SHP77 treated with DMSO at 0.1 percent for 48 hours (cell line): Measurements from ENCODE around the gene MRPL47.
A peak's percentile ranks its signal among the peaks of the same experiment; 100 is the strongest.
"Not testable (repeated sequence)": the region's sequence is repeated elsewhere in the genome, so short reads cannot be mapped to it uniquely, and the experiment has no call there.

Experiments
- DNase-seq: peaks from one replicate; lab custom pipeline; 2025; lab: John Stamatoyannopoulos, UW

MRPL47 gene

DNA sequence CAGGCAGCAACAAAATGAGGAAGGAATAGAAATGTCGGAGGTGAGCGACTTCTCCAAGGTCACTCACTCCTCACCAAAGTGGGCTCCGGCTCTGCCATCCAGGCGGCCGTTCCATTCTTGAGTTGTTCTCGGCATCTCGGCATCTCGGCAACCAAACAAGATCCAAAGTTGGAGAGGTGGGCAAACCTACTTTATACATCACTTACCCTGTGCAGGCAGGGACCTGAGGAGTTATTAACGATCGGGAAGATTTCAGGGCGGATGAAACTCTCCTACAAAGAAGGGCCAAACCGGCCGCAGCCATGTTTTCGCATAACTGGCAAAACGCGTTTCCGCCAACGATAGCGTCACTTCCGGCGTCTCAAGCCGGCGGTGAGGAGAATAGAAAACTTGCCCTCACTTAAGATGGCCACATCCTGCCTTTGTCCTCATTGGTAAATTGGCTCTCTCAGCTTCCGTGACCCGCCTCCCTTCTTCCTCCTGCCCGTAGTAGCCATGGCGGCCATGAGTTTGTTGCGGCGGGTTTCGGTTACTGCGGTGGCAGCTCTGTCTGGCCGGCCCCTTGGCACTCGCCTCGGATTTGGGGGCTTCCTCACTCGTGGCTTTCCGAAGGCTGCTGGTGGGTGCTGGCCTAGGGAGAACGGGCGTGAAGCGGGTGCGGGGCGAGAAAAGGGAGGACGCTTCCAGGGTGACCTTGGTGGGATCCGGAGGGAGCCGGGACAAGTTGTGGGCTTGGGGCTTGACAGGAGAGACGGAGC lies at the start of gene MRPL47, which contains the start of gene NDUFB5:
MRPL47 (minus strand) TSS at position 318 of the 758 bp plus-strand sequence; CDS start at position 304, 14 bp downstream.
NDUFB5 (plus strand) TSS at position 474 of the 758 bp plus-strand sequence; CDS start at position 496, 22 bp downstream.
- DNase-seq = peak; percentile 96

DNA sequence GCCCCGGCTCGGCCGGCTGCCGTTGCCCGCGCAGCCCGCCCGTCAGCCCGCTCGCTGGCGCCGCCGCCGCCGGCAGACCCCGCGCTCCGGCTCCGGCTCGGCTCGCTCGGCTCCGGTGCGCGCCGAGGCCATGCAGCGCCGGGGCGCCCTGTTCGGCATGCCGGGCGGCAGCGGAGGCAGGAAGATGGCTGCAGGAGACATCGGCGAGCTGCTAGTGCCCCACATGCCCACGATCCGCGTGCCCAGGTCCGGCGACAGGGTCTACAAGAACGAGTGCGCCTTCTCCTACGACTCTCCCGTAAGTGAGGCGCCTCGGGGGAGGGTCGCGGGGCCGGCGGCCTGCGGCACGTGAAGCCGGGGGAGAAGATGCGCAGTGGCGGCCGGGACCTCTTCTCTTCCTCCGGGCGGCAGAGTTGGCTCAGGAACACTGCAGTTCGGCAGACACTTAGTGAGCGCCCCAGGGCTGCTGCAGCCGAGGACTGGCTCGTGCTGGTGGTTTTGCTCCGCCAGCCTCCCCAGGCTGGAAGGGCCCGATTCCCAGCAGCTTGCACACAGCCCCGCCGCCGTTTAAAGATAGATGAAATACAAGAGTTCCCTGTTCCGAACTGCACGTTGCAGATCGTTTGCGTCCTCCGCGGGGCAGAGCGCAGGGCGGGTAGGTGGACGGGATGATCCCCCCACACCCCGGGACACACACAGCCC lies 48.8 kb upstream of the MRPL47 start:
- DNase-seq = peak; percentile 15

DNA sequence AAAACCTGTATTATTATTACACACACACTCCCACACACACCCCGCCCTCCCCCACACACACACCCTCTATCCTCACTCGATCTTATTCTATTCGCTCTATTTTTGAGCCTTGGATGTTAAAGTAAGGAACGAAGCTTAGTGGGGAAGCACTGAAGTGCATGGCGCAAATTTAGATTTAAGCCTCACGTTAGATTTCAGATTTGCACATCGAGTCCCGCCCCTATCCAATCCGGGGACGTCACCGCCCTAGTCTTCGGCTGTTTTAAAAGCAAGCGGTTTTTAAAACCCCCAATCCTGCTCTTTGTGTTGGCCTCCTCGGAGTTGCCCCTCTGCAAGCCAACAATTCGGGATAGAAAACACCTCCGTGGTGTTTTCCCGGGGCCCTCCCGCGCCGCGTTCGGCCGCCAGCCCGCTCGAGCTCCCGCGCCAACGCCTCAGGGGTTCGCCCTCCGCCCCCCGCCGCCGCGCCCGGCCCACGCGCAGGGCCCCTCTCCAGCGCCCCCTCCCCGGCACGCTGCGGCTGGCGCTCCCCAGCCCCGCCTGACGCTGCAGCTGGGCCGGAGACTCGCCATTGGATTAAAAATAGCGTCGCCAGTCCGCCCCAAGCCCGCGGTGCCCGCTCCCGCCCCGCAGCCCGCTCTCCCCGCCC lies 48.1 kb upstream of the MRPL47 start, which contains the start of gene USP13:
USP13 (plus strand) TSS at position 594 of the 649 bp plus-strand sequence. CDS start 186 bp downstream, outside the sequence.
- DNase-seq = peak; percentile 23

DNA sequence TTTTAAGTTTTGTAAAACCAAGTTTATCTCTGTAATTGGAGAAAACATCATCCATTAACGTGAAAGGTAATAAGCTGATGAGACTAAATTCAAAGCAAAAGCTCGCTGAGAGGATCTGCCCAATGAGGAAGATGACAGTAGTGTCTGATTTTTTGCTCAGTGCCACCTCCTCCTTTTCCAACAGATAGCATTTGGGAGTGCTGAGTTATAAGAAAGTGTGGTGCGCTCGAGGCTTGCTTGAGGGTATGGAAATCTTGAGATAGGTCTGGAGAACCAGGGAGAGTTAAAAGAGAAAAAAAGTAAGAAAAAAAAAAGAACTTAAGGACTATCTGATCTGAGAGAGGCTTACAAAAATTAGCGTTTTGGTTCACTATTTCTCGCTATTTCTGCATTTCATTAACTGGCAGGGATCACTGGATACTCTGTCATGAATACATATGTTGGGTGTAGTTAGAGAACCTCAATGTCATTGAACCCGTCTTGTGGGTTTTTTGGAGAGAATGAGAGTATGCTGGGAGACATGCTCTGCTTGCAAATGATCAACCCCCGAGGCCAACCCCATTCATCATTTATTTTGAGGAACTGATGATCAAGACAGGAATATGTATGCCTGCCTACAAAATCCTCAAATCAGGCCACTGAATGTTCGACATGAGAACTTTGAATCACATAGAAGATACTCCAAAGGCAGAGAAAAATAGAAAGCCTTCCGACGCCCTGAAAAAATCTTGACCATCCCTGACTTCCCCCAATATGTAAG lies 47.4 kb upstream of the MRPL47 start:
- DNase-seq = no peak

DNA sequence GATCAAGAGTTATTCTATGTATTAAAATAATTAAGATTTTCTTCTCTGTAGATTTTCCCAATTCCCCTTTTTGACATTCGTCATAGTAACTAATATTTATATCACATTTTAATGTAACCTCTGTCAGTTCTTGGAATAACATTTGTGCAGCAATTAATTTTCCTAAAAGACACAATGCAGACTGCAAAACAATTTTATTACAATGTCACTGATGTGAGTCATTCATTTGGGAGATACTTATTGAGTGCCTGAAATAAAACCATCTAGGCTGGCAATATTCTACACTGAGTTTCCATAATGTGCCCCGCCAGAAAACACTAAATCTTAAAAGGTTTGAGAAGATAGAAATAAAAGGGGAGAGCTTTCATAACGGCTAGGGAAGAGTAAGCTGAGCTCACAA lies 41.7 kb upstream of the MRPL47 start:
- no peak for DNase-seq

DNA sequence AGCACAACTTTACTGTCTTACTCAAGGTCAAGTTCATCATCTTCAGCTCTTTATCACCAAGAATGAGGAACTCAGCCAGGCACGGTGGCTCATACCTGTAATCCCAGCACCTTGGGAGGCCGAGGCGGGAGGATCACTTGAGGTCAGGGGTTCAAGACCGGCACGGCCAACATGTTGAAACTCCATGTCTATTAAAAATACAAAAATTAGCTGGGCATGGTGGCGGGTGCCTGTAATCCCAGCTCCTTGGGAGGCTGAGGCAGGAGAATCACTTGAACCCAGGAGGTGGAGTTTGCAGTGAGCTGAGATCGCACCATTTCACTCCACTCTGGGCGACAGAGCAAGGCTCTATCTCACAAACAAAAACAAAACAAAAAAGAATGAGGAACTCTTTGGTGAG lies 39.4 kb upstream of the MRPL47 start:
- not testable (repeated sequence) for DNase-seq

DNA sequence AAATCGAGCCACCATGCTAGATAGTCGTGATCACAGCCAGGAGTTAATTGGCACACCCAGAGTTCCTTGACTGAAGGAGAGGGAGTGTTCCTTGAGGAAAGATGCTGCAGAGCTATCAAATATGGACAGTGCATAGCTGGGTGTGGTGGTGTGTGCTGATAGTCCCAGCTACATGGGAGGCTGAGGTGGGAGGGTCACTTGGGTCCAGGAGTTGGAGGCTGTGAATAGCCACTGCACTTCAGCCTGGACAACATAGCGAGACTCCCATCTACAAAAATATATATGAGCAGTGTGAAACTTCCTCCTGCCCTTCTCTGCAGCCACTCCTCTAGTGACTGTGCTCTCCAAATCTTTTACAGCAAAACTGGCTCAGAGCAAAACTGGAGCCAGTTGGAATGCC lies 38.4 kb upstream of the MRPL47 start:
- no peak for DNase-seq

DNA sequence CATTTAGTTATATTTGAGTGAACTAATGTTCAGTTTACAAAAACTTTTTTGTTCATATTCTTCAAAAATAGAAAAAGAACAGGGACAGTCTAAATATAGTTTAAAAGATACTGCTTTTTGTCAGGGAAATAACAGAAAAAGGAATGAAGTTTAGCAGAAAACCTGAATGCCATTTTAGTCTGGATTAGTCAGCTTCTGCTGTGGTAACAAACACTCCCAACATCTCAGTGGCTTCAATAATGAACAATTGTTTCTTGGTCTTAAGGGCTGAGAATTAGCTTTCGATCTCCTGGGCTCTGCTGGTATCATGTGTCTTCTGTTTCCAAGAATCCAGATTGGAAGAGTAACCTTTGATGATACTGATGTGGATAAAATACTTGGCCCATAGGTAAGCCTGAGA lies 36.0 kb upstream of the MRPL47 start:
- DNase-seq = no peak

DNA sequence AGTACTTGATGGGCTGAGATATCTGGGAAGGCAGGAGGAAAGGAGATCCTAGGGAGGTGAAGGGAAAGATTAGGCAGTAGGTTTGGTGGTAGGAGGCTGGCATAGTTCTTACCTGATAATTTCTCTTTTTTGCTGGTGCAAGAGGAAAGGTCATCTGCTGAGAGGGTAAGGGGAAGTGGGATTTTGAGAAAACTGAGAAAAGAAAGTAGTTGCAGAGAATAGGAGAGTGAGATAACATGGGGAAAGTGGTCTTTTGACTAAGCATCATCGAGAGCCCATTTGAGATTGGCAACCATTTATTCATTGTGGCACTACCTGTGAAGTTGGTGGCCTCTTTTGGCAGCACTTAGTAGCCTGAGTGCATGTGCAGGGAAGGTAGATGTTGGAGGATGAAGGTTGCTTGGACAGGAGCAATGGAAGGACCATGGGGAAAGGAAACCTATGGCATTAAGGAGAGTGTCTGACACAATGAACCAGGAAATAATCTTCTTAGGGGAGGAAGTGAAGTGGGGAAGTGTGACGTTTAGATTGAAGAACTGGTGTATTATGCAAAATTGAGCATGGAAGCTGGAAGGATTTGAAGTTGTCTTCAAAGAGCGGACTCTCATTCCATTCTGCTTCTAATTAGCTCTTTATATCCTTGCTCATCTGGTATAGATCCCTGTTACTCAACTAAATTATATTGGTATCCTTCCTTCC lies 26.5 kb upstream of the MRPL47 start:
- DNase-seq = no peak

DNA sequence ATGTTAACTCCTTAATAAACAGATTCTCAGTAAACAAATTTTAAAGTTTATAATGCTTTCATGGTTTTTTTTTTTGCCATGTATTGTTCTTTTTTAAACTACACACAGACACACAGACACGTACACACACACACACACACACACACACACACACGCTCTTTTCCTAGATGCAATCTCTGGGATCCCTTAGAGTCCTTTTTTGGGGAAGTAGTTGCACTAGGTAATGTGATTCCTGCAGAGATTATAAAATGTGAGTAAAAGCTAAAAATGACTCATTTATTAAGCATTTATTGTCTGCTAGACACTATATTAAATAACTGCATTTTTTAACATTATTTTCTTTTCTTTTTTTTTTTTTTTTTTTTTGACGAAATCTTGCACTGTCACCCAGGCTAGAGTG lies 20.0 kb upstream of the MRPL47 start:
- no peak for DNase-seq

DNA sequence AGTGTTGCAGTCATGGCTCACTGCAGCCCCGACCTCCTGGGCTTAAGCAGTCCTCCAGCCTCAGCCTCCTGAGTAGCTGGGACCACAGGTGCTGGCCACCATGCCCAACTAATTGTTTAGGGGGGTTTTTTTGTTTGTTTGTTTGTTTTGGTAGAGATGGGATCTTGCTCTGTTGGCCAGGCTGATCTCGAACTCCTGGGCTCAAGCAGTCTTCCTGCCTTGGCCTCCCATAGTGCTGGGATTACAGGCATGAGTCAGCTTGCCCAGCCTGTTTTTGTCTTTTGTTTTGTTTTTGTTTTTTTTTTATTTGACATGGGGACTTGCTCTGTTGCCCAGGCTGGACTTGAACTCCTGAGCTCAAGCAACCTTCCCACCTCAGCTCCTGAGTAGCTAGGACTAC lies 17.6 kb upstream of the MRPL47 start:
- DNase-seq = no peak

DNA sequence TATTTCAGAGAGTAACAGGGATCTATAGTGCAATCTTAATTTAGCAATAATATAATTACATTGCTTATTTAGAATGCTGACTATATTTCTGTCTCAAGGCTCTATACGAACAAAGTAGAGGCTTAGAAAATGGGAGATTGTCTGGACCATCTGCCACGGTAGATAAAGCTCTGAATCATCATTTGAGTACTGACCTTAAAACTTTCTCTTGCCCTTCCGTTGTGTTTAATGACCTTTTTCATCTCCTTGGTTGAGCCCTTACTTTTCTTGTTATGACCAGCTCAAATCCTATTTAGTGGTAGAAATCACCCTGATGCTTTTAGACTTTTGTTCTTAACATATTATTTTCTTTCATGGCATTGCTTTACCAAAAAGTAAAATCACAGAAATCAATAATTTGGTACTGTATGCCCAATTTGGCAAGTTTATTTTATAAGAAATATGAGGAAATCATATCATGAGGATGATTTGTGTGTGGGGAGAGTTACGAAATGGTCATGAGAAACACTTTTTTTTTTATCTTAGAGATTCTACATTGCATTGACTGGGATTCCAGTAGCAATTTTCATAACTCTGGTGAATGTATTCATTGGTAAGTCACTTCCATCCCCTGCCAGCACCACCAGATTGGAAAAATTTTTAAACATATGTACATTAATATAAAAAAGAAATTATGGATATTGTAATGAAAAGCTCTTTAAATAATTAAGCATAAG lies 11.2 kb upstream of the MRPL47 start:
- DNase-seq = no peak

DNA sequence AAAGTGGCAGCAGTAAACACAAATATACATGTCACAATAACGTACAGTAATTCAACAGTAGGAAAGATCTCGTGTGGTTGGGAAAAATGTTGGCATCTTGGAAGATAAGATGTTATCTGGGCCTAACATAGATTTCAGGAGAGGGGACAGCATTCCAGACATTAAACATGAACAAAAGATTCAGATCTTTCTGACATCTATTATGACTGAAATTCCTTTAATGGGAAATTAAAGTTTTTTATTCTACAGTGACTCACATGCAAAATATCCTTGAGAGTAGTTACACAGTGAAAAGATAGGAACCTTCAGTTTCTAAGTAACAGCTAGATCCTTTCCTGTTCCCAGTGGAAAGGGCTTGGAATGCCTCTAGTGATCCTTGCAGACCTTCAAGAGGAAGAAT lies 9.4 kb upstream of the MRPL47 start:
- no peak for DNase-seq

DNA sequence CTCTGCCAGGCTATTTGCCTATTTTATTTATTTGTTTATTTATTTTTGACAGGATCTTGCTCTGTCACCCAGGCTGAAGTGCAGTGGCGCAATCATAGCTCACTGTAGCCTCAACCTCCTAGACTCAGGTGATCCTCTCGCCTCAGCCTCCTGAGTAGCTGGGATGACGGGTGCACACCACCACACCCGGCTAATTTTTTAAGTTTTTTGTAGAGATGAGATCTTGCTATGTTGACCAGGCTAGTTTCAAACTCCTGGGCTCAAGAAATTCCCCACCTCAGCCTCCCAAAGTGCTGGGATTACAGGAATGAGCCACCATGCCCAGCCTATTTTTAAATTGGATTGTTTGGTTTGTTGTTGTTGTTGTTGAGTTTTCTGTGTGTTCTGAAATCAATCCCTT lies 5.6 kb upstream of the MRPL47 start:
- no peak for DNase-seq

DNA sequence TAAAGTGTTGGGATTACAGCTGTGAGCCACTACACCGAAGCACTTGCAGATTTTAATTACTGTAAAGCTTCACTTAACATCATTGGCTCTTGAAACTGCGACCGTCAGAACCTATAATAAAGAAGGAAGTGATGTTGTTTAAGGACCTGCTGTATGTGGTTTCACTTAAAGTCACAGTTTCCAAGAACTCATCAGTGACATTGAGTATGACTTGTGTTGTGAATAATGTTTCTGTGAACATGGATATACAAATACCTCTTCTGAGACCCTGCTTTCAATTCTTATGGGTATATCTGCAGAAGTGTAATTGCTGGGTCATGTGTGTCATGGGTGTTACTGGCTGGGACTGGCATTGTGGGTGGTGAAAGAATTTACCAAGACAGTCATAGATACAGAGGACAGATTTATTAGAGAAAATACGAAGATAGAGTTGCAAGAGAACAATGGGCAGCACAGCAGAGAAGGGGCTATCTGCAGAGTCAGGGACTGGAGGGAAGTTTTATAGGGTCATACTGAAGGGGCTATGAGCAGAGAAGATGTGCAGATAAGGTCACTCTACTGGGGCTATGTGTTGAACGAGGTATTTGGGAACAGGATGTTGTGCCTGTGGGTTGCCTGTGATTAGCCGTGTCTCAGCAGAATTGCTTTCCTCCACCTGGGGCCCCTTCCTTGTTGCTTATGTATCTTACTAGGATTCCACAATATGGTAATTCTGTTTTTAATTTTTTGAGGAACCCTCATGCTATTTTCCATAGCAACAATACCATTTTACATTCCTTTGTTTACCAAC lies 4.7 kb upstream of the MRPL47 start:
- DNase-seq = no peak

DNA sequence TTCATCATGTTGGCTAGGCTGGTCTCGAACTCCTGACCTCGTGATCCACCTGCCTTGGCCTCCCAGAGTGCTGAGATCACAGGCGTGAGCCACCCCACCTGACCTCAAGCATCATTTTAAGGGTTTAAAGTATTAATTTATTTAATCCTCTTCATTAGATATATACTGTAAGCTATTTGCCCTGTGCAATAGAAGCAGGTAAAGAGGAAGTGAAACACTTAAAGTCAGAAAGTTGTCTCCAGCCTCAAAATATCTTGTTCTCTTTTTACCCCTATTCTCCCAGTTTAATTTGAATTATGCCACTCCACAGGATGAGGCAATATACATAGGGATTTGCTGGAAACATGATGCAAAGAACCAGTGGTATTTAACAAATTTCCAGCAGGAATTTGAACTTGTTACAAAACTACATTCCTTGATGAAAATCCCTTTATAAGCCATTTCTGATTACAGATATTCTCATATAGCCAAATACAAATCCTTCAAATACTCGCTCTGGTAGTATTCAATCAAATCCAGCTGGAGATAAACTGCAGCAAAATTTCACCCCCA lies 2.2 kb upstream of the MRPL47 start:
- DNase-seq = no peak

DNA sequence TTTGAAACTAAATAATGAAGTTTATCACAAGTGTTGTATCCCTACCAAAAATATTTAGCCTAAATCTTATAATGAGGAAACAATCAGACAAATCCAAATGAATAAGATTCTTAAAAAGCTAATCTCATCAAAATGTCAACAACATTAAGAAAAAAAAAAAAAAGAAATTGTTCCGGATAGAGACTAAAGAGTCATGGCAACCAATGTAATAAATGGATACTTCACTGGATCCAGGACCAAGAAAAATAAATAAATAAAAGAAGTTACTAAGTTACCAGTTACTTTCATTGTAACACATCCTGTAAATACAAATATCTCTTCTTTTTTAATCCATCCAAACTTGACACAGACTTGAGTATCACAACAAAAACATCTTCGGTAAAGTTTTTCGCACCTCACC lies 607 bp downstream of the MRPL47 start:
- peak; percentile 15 for DNase-seq

DNA sequence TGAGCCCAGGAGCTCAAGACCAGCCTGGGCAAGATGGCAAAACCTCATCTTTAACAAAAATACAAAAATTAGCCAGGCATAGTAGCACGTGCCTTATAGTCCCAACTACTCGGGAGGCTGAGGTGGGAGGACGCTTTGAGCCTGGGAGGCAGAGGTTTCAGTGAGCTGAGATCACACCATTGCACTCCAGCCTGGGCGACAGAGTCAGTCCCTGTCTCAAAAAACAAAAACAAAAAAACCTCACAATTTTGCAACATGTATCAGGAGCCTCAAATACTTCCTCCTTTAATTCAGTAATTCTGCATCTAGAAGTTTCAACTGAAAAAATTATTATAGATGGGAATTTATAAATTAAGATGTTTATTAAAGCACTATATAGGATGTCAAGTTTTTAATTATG lies 1.1 kb downstream of the MRPL47 start:
- no peak for DNase-seq

DNA sequence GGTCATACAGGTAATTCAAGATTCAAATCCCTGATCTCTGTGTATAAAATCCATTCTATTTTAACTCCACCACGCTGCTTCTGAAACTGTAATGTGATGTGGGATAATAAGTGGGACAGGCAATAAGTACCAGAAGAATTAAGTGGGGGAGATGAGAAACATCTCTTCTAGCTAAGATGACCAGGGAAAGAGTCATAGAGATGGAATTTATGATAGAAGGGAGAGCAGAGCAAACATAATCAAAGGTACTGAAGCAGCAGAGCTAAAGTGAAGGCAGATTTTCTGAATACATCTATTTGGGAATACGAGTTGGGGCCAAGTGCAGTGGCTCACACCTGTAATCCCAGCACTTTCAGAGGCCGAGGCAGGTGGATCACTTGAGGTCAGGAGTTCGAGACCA lies 4.9 kb downstream of the MRPL47 start:
- DNase-seq = no peak

DNA sequence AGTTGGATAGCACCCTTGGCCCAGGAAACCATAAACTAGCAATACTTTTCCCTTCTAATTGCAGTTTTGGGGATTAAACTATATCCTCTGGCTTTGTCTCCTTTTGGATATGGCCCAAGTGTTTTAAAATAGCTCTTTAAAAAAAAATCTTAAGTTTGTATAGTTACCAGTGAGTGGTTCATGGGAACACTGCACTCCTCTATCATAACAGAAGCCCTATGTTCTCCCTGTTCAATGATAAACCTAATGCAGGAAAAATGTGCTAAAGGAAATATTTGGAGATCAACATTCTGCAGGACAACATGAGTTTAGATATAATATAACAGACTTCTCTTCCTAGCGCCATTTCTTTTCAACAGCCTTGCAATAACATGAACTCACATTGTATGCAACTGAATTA lies 13.1 kb downstream of the MRPL47 start:
- no peak for DNase-seq
